ENCODE results near the gene APOBEC2.

Gene APOBEC2

GRCh38 chr6:41090841-41091761, 38.1 kb downstream of the APOBEC2 start:
- no peak for DNase-seq

GRCh38 chr6:41092421-41093140, 39.6 kb downstream of the APOBEC2 start:
- DNase-seq: peak; percentile 24

GRCh38 chr6:41093729-41094128, 40.7 kb downstream of the APOBEC2 start:
- no peak for DNase-seq

GRCh38 chr6:41097467-41098090, 44.6 kb downstream of the APOBEC2 start:
- DNase-seq: peak; percentile 85

GRCh38 chr6:41098366-41098765, 45.4 kb downstream of the APOBEC2 start:
- DNase-seq: no peak

- no peak for DNase-seq
These were observed 47.9 kb downstream of the APOBEC2 start for GRCh38 chr6:41100871-41101287.

- DNase-seq: no peak
These were observed 50.8 kb downstream of the APOBEC2 start for GRCh38 chr6:41103847-41104246.

- DNase-seq: no peak
These were observed 58.0 kb downstream of the APOBEC2 start for GRCh38 chr6:41111017-41111416.

Data from fibroblast of skin of scalp (primary cell).